22Rv1 (cell line): Measurements from ENCODE around the gene SEMA3C.

Experiments used
- CTCF ChIP-seq: fragments of 450-650 bp; IDR thresholded peaks from 2 replicates; pipeline ENCODE4 v1.5.1; 2017; ENCODE audit warnings: mild to moderate bottlenecking
- ZFX ChIP-seq: fragments of 450-650 bp; IDR thresholded peaks from 2 replicates; pipeline ENCODE4 v1.6.1; 2017; ENCODE audit warnings: antibody characterized with exemption, borderline replicate concordance

- TF ChIP-seq CTCF, result peak; percentile 78
- no peak for TF ChIP-seq ZFX
Observed at GRCh38 chr7:80732630-80733029, 186.2 kb downstream of the SEMA3C start.
